GM23248 (cell line): ENCODE data around the gene FGFR4. TPM values are rescaled to one million over a fixed set of nuclear protein-coding genes. Genes with fewer than 3 reads are reported as not detected.

ENCODE experiments used
- DNase-seq: peaks from one replicate; pipeline ENCODE4 v3.0.0-alpha.2; 2015
- H2AFZ ChIP-seq: fragments of 200-600 bp; sonication (generic); 2 replicates; pipeline ENCODE4 v1.6.1; 2016; ENCODE audit warnings: antibody characterized with exemption
- H3F3A ChIP-seq: fragments of 200-600 bp; sonication (generic); 2 replicates; pipeline ENCODE4 v1.6.1; 2016; ENCODE audit warnings: mild to moderate bottlenecking, antibody characterized with exemption, mixed run types; ENCODE audit not compliant: insufficient read depth
- H3K27ac ChIP-seq: fragments of 200-600 bp; sonication (generic); 2 replicates; pipeline ENCODE4 v1.5.1; 2016; ENCODE audit warnings: mild to moderate bottlenecking
- H3K27me3 ChIP-seq: fragments of 200-600 bp; sonication (generic); replicated peaks from 2 replicates; pipeline ENCODE4 v1.6.1; 2016; ENCODE audit warnings: mild to moderate bottlenecking; ENCODE audit not compliant: insufficient read depth
- H3K36me3 ChIP-seq: fragments of 200-600 bp; sonication (generic); 2 replicates; pipeline ENCODE4 v1.6.1; 2016; ENCODE audit warnings: low read depth, mild to moderate bottlenecking
- H3K4me1 ChIP-seq: fragments of 200-600 bp; sonication (generic); 2 replicates; pipeline ENCODE4 v1.6.1; 2016; ENCODE audit warnings: mild to moderate bottlenecking; ENCODE audit not compliant: insufficient read depth
- H3K4me2 ChIP-seq: fragments of 200-600 bp; sonication (generic); one replicate; pipeline ENCODE4 v1.6.1; 2016; ENCODE audit warnings: mild to moderate bottlenecking; ENCODE audit not compliant: unreplicated experiment
- H3K4me3 ChIP-seq: fragments of 200-600 bp; sonication (generic); 2 replicates; pipeline ENCODE4 v1.5.1; 2016; ENCODE audit warnings: mild to moderate bottlenecking
- H3K79me2 ChIP-seq: fragments of 200-600 bp; sonication (generic); 2 replicates; pipeline ENCODE4 v1.6.1; 2016; ENCODE audit warnings: mild to moderate bottlenecking; ENCODE audit not compliant: insufficient read depth
- H3K9ac ChIP-seq: fragments of 200-600 bp; sonication (generic); 2 replicates; pipeline ENCODE4 v1.6.1; 2016; ENCODE audit warnings: mild to moderate bottlenecking
- H3K9me2 ChIP-seq: fragments of 200-600 bp; sonication (generic); 2 replicates; pipeline ENCODE4 v1.6.1; 2016; ENCODE audit warnings: mixed run types, mild to moderate bottlenecking, moderate library complexity; ENCODE audit not compliant: insufficient read depth
- H3K9me3 ChIP-seq: fragments of 200-600 bp; sonication (generic); one replicate; pipeline ENCODE4 v1.6.1; 2017; ENCODE audit warnings: low read depth
- H4K20me1 ChIP-seq: fragments of 200-600 bp; sonication (generic); 2 replicates; pipeline ENCODE4 v1.6.0; 2016; ENCODE audit not compliant: insufficient read depth
- EZH2 ChIP-seq: fragments of 200-600 bp; sonication (generic); IDR thresholded peaks from 2 replicates; pipeline ENCODE4 v1.6.1; 2018; ENCODE audit warnings: antibody characterized with exemption, mild to moderate bottlenecking; ENCODE audit not compliant: insufficient read depth, poor library complexity, severe bottlenecking
- EZH2phosphoT487 ChIP-seq: fragments of 200-600 bp; sonication (generic); IDR thresholded peaks from 2 replicates; pipeline ENCODE4 v1.6.1; 2018; ENCODE audit warnings: antibody characterized with exemption, moderate library complexity, mild to moderate bottlenecking, low read depth; ENCODE audit not compliant: insufficient read depth
- WGBS, 2 experiments: methylation state at CpG; one replicate each; pipeline ENCODE4 v1.1.6; 2015 to 2017; ENCODE audit warnings: low lambda C conversion rate in 2 of 2, low coverage in 1 of 2; ENCODE audit errors: missing lambda C conversion rate in 2 of 2; 5-methylcytosine and 5-hydroxymethylcytosine counted together
- in situ Hi-C: fragments of 300-500 bp; cut with MboI; formaldehyde crosslinking; loops from 2 replicates; pipeline ENCODE4 v1.15.0; 2020
- polyA plus RNA-seq: library from polyadenylated mRNA; unstranded; fragments of >200 nt; fragmentation: Nextera tagmentation; extraction: Ambion mirVana; gene quantifications from 2 replicates; pipeline ENCODE4 v1.2.1, GENCODE V29; 2016
- total RNA-seq: library from RNA; depleted of rRNA; stranded (reverse); fragments of >200 nt; shearing (Covaris generic); gene quantifications from 2 replicates; pipeline ENCODE4 v1.2.3, GENCODE V29; 2014; rRNA removed

FGFR4 gene
- total RNA-seq (not detected in 2 replicates), polyA plus RNA-seq (0.10 TPM in 1 of 2 replicates, not detected in the other)

GRCh38 chr5:177086654-177087397 lies at the start of gene FGFR4:
TSS of gene FGFR4 (plus strand) at chr5:177086915. CDS start at chr5:177089603, 2,688 bp downstream.
- Histone ChIP-seq H3K9me2 (no peaks in the 10 kb centered on the region), H3K9me3 (no peaks in the 10 kb centered on the region), H3K36me3 (no peaks in the 10 kb centered on the region), H3K9ac (no peak within 1 kb of the TSS), H3K4me3 (no peak within 1 kb of the TSS), H2AFZ (peak within 1 kb of the TSS; percentile 45; the same call in 1 of the 2 replicates), H3F3A (peaks cover 7% of the 10 kb centered on the region; the same call in 1 of the 2 replicates), H3K27me3 (peaks cover 15% of the 10 kb centered on the region), H3K79me2 (no peaks in the 10 kb centered on the region), H3K4me1 (no peaks in the 10 kb centered on the region), H4K20me1 (no peaks in the 10 kb centered on the region), H3K27ac (no peak within 1 kb of the TSS), H3K4me2 (peak within 1 kb of the TSS; percentile 48)
- TF ChIP-seq EZH2phosphoT487: no peak
- TF ChIP-seq EZH2: no peak
- in situ Hi-C loops: no loop called here
- 4 to 9% methylated on average over 17 to 47 of the region's 68 CpGs for WGBS, 2 experiments
- DNase-seq: peak; percentile 80

GRCh38 chr5:177036921-177037320 lies 49.8 kb upstream of the FGFR4 start:
- H3K27ac ChIP-seq: no peak overlapping the region
- no peak overlapping the region for H3K4me3 ChIP-seq
- H3K27me3 ChIP-seq: no peaks in the 10 kb centered on the region
- no peak overlapping the region for H3K4me2 ChIP-seq
- H3F3A ChIP-seq: peaks cover 16% of the 10 kb centered on the region
- no peak for TF ChIP-seq EZH2phosphoT487
- no peak for TF ChIP-seq EZH2
- DNase-seq: no peak
- no peak overlapping the region for H2AFZ ChIP-seq
- H3K79me2 ChIP-seq: peaks cover 72% of the 10 kb centered on the region
- no peak overlapping the region for H3K9ac ChIP-seq
- peaks cover under 1% of the 10 kb centered on the region; the same call in 1 of the 2 replicates for H3K36me3 ChIP-seq
- in situ Hi-C loops: no loop called here
- H3K9me3 ChIP-seq: no peaks in the 10 kb centered on the region
- 92 to 94% methylated on average over 5 of the region's 5 CpGs for WGBS, 2 experiments
- H3K9me2 ChIP-seq: no peaks in the 10 kb centered on the region
- H3K4me1 ChIP-seq: peaks cover 18% of the 10 kb centered on the region
- 0 out of 2 replicates have a peak, but pooled peaks cover 3% of the 10 kb centered on the region for H4K20me1 ChIP-seq

DNA sequence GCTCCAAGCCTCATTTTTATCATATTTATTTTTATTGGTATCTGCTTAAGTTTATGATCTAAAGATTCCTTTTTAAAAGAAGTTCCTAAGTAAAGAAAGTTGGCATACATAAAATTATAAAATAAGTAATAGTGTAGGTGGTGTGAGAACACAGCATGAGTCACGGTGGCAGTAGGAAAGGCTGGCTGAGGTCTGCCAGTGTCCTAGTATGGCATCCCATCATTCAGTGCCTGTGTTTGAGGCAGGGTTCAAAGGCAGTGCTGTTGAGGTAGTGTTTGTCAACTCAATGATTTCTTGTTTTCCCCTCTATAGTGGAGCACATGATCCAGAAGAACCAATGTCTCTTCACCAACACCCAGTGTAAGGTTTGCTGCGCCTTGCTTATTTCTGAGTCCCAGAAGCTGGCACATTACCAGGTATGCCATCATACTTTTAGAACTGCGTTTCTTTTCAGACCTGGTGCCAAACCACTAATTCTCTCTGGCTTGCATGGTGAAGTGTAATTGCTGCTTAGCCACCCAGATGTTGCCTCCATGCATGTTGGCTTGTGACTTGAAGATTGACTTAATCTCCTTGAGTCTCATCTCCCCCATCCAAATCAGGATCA lies 45.8 kb upstream of the FGFR4 start:
- no peaks in the 10 kb centered on the region for H3K9me3 ChIP-seq
- no peaks in the 10 kb centered on the region for H3K9me2 ChIP-seq
- H3K79me2 ChIP-seq: peaks cover 35% of the 10 kb centered on the region
- in situ Hi-C loops: no loop called here
- no peak overlapping the region for H3K9ac ChIP-seq
- WGBS, 2 experiments: 34 to 47% methylated on average over 3 of the region's 3 CpGs
- peaks cover 3% of the 10 kb centered on the region; the same call in 1 of the 2 replicates for H4K20me1 ChIP-seq
- H3F3A ChIP-seq: peaks cover 23% of the 10 kb centered on the region
- no peak overlapping the region for H3K4me3 ChIP-seq
- H3K27ac ChIP-seq: peak overlapping the region; percentile 44
- no peak overlapping the region for H2AFZ ChIP-seq
- peak; percentile 89 for DNase-seq
- peak overlapping the region; percentile 32 for H3K4me2 ChIP-seq
- H3K36me3 ChIP-seq: peaks cover 30% of the 10 kb centered on the region; the same call in 1 of the 2 replicates
- peaks cover 19% of the 10 kb centered on the region for H3K4me1 ChIP-seq
- H3K27me3 ChIP-seq: no peaks in the 10 kb centered on the region
- TF ChIP-seq EZH2phosphoT487: no peak
- TF ChIP-seq EZH2: no peak

DNA sequence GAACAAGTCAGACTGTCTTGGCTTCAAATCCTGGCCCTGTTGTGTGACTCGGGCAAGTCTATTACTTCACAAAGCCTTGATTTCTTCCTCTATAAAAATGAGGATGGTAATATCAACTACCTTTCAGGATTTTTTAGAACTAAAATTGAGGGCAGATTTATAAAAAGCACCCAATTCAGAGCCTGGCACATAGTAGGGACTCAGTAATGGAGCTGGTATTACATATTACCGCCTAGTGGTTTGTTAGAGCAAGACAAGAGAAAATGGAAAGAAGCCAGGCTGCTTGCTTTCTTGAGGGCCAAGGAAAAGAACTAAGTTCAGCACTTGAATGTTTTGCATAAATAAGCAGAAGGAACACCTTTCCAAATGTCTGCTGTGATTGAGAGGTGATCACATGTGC lies 44.8 kb upstream of the FGFR4 start:
- TF ChIP-seq EZH2phosphoT487: no peak
- no peak for TF ChIP-seq EZH2
- peaks cover 30% of the 10 kb centered on the region; the same call in 1 of the 2 replicates for H3K36me3 ChIP-seq
- no peaks in the 10 kb centered on the region for H3K27me3 ChIP-seq
- in situ Hi-C loops: no loop called here
- WGBS, 2 experiments: 94 to 95% methylated on average over 2 of the region's 2 CpGs
- H3F3A ChIP-seq: peaks cover 23% of the 10 kb centered on the region
- no peak overlapping the region for H3K4me3 ChIP-seq
- no peak overlapping the region for H3K9ac ChIP-seq
- no peak overlapping the region for H3K4me2 ChIP-seq
- H3K9me3 ChIP-seq: no peaks in the 10 kb centered on the region
- peaks cover 3% of the 10 kb centered on the region; the same call in 1 of the 2 replicates for H4K20me1 ChIP-seq
- peaks cover 25% of the 10 kb centered on the region for H3K79me2 ChIP-seq
- H3K4me1 ChIP-seq: peaks cover 19% of the 10 kb centered on the region
- H3K27ac ChIP-seq: peak overlapping the region; percentile 44
- DNase-seq: peak; percentile 45
- no peak overlapping the region for H2AFZ ChIP-seq
- no peaks in the 10 kb centered on the region for H3K9me2 ChIP-seq
